Measurements from ENCODE around the gene B3GNT9. TPM values are rescaled to one million over a fixed set of nuclear protein-coding genes. Genes with fewer than 3 reads are reported as not detected.

The B3GNT9 gene
- total and polyA plus RNA-seq, 8 donors: 16.2 to 29.4 (median 19.9) TPM

- intact Hi-C loops (cut with DNase I): no loop called here
- no peak for TF ChIP-seq CTCF (IDR thresholded peaks at IDR 0.05)
- Histone ChIP-seq H3K27me3 (peaks cover 4 to 86% of the 10 kb centered on the region in 2 donors), H3K9me3 (no peaks in the 10 kb centered on the region), H3K36me3 (no peaks in the 10 kb centered on the region), H3K27ac (peak overlapping the region; percentile 81 to 90), H3K4me1 (peaks cover 27 to 61% of the 10 kb centered on the region in 2 donors), H3K4me3 (peak overlapping the region; percentile 29 to 43)
- peak; percentile 6 for ATAC-seq
- DNase-seq: no peak
These were observed 20.3 kb upstream of the B3GNT9 start for GRCh38 chr16:67170949-67171649.

GRCh38 chr16:67170168-67170948 lies 19.6 kb upstream of the B3GNT9 start, which contains the start of gene NOL3:
NOL3 (plus strand) TSS chr16:67170538.
- TF ChIP-seq CTCF (IDR thresholded peaks at IDR 0.05): no peak
- peaks cover 11 to 90% of the 10 kb centered on the region in 2 donors for H3K27me3 ChIP-seq
- H3K4me1 ChIP-seq: peaks cover 30 to 66% of the 10 kb centered on the region in 2 donors

GRCh38 chr16:67169642-67170167 lies 18.9 kb upstream of the B3GNT9 start:
- ATAC-seq: no peak
- peak; percentile 33 to 46 for TF ChIP-seq CTCF (IDR thresholded peaks at IDR 0.05)
- Histone ChIP-seq H3K4me3 (peak overlapping the region; percentile 29 to 43), H3K27me3 (peaks cover 18 to 90% of the 10 kb centered on the region in 2 donors), H3K36me3 (no peaks in the 10 kb centered on the region), H3K9me3 (no peaks in the 10 kb centered on the region), H3K27ac (peak overlapping the region; percentile 81 to 90), H3K4me1 (peaks cover 33 to 66% of the 10 kb centered on the region in 2 donors)
- intact Hi-C loops (cut with DNase I): no loop called here
- peak in 1 of 4 donors; percentile 78 for DNase-seq

More at GRCh38 chr16:67170168-67170948, 19.6 kb upstream of the B3GNT9 start, which contains the start of gene NOL3:
- intact Hi-C loops (cut with DNase I): no loop called here
- ATAC-seq (peak; percentile 72), DNase-seq (peak; percentile 61 to 95 (median 82))
- Histone ChIP-seq H3K27ac (peak within 1 kb of the TSS; percentile 81 to 90), H3K4me3 (peak within 1 kb of the TSS; percentile 29 to 43), H3K9me3 (no peaks in the 10 kb centered on the region), H3K36me3 (no peaks in the 10 kb centered on the region)

- Histone ChIP-seq H3K36me3 (no peaks in the 10 kb centered on the region), H3K27me3 (peaks cover 18 to 90% of the 10 kb centered on the region in 2 donors), H3K9me3 (no peaks in the 10 kb centered on the region), H3K27ac (no peak overlapping the region), H3K4me3 (no peak overlapping the region), H3K4me1 (peaks cover 32 to 66% of the 10 kb centered on the region in 2 donors)
- TF ChIP-seq CTCF (IDR thresholded peaks at IDR 0.05): no peak
- no peak for ATAC-seq
- peak in 1 of 4 donors; percentile 39 for DNase-seq
- intact Hi-C loops (cut with DNase I): no loop called here
These were observed 18.2 kb upstream of the B3GNT9 start for GRCh38 chr16:67169011-67169451.

All from left lung (tissue), 10 donors.